HUES48 (cell line): ENCODE data around the gene ARMC12.
"Not testable (repeated sequence)": the region's sequence is repeated elsewhere in the genome, so short reads cannot be mapped to it uniquely, and the experiment has no call there.

ENCODE experiments used
- H3K27ac ChIP-seq: one replicate; pipeline ENCODE4 v1.7.0; 2013; ENCODE audit warnings: low read depth, low read length, inconsistent platforms
- H3K27me3 ChIP-seq: 2 replicates; pipeline ENCODE4 v1.6.1; 2013; ENCODE audit warnings: mild to moderate bottlenecking, low read length; ENCODE audit not compliant: control insufficient read depth, insufficient read depth
- H3K36me3 ChIP-seq: 2 replicates; pipeline ENCODE4 v1.6.1; 2013; ENCODE audit warnings: low read length; ENCODE audit not compliant: control insufficient read depth, insufficient read depth
- H3K4me1 ChIP-seq: 2 replicates; pipeline ENCODE4 v1.6.1; 2013; ENCODE audit warnings: mild to moderate bottlenecking, low read length; ENCODE audit not compliant: control insufficient read depth, insufficient read depth
- H3K4me3 ChIP-seq: 2 replicates; pipeline ENCODE4 v1.5.1; 2013; ENCODE audit warnings: mild to moderate bottlenecking, low read depth, low read length
- H3K9ac ChIP-seq: 2 replicates; pipeline ENCODE4 v1.6.1; 2013; ENCODE audit warnings: mild to moderate bottlenecking, low read depth, low read length, moderate library complexity
- H3K9me3 ChIP-seq: 2 replicates; pipeline ENCODE4 v1.6.1; 2013; ENCODE audit warnings: low read length; ENCODE audit not compliant: control insufficient read depth, insufficient read depth

The ARMC12 gene

GRCh38 chr6:35736982-35737412 lies at the start of gene ARMC12:
TSS of gene ARMC12 (plus strand) at chr6:35737032. CDS start at chr6:35737109, 77 bp downstream.
- Histone ChIP-seq H3K4me1 (peaks cover 47% of the 10 kb centered on the region), H3K36me3 (no peaks in the 10 kb centered on the region), H3K9me3 (no peaks in the 10 kb centered on the region), H3K27ac (no peak within 1 kb of the TSS), H3K27me3 (no peaks in the 10 kb centered on the region), H3K4me3 (no peak within 1 kb of the TSS), H3K9ac (no peak within 1 kb of the TSS)

- Histone ChIP-seq H3K9ac (no peak overlapping the region; the same call in 1 of the 2 replicates), H3K27ac (no peak overlapping the region), H3K36me3 (no peaks in the 10 kb centered on the region), H3K4me1 (peaks cover 8% of the 10 kb centered on the region), H3K4me3 (peak overlapping the region; percentile 76), H3K27me3 (peaks cover 17% of the 10 kb centered on the region), H3K9me3 (no peaks in the 10 kb centered on the region)
Measured at GRCh38 chr6:35687658-35688604, 48.9 kb upstream of the ARMC12 start.

GRCh38 chr6:35688605-35689322 lies 48.1 kb upstream of the ARMC12 start, which contains the start of gene FKBP5:
TSS of gene FKBP5 (minus strand) at chr6:35688915. CDS start at chr6:35642824, 46,091 bp downstream.
- H3K27me3 ChIP-seq = peaks cover 17% of the 10 kb centered on the region
- no peak within 1 kb of the TSS; the same call in 1 of the 2 replicates for H3K9ac ChIP-seq
- peak within 1 kb of the TSS; percentile 76 for H3K4me3 ChIP-seq
- H3K4me1 ChIP-seq = peaks cover 8% of the 10 kb centered on the region
- H3K27ac ChIP-seq = peak within 1 kb of the TSS; percentile 35
- no peaks in the 10 kb centered on the region for H3K36me3 ChIP-seq
- H3K9me3 ChIP-seq = no peaks in the 10 kb centered on the region

- not testable (repeated sequence) for H3K4me1 ChIP-seq, H3K4me3 ChIP-seq, H3K9ac ChIP-seq, H3K9me3 ChIP-seq, H3K36me3 ChIP-seq, H3K27ac ChIP-seq
- H3K27me3 ChIP-seq = peaks cover 17% of the 10 kb centered on the region
Measured at GRCh38 chr6:35690006-35690405, 46.8 kb upstream of the ARMC12 start.

- H3K36me3 ChIP-seq = no peaks in the 10 kb centered on the region
- H3K4me3 ChIP-seq = no peak overlapping the region
- H3K9me3 ChIP-seq = no peaks in the 10 kb centered on the region
- no peak overlapping the region for H3K27ac ChIP-seq
- H3K9ac ChIP-seq = no peak overlapping the region
- peaks cover 8% of the 10 kb centered on the region for H3K4me1 ChIP-seq
- H3K27me3 ChIP-seq = peaks cover 17% of the 10 kb centered on the region
Measured at GRCh38 chr6:35690484-35690883, 46.3 kb upstream of the ARMC12 start.

GRCh38 chr6:35691027-35691824 lies 45.6 kb upstream of the ARMC12 start:
- Histone ChIP-seq H3K36me3 (no peaks in the 10 kb centered on the region), H3K27me3 (peaks cover 17% of the 10 kb centered on the region), H3K27ac (no peak overlapping the region), H3K4me1 (peaks cover 8% of the 10 kb centered on the region), H3K9ac (no peak overlapping the region), H3K9me3 (no peaks in the 10 kb centered on the region), H3K4me3 (no peak overlapping the region)

GRCh38 chr6:35694462-35694861 lies 42.4 kb upstream of the ARMC12 start:
- H3K36me3 ChIP-seq = no peaks in the 10 kb centered on the region
- H3K9ac ChIP-seq = no peak overlapping the region
- H3K9me3 ChIP-seq = no peaks in the 10 kb centered on the region
- H3K27ac ChIP-seq = no peak overlapping the region
- H3K4me1 ChIP-seq = no peaks in the 10 kb centered on the region
- H3K27me3 ChIP-seq = no peaks in the 10 kb centered on the region
- H3K4me3 ChIP-seq = no peak overlapping the region

GRCh38 chr6:35698430-35698829 lies 38.4 kb upstream of the ARMC12 start:
- H3K9me3 ChIP-seq, H3K9ac ChIP-seq, H3K4me1 ChIP-seq, H3K27ac ChIP-seq, H3K27me3 ChIP-seq, H3K4me3 ChIP-seq, H3K36me3 ChIP-seq: not testable (repeated sequence)

- no peaks in the 10 kb centered on the region for H3K4me1 ChIP-seq
- no peak overlapping the region for H3K27ac ChIP-seq
- H3K36me3 ChIP-seq = no peaks in the 10 kb centered on the region
- H3K9me3 ChIP-seq = no peaks in the 10 kb centered on the region; the same call in 1 of the 2 replicates
- no peaks in the 10 kb centered on the region for H3K27me3 ChIP-seq
- H3K9ac ChIP-seq = no peak overlapping the region
- no peak overlapping the region for H3K4me3 ChIP-seq
Measured at GRCh38 chr6:35698858-35699257, 38.0 kb upstream of the ARMC12 start.

- H3K36me3 ChIP-seq = no peaks in the 10 kb centered on the region
- no peak overlapping the region for H3K9ac ChIP-seq
- H3K4me3 ChIP-seq = no peak overlapping the region
- no peaks in the 10 kb centered on the region for H3K27me3 ChIP-seq
- no peaks in the 10 kb centered on the region; the same call in 1 of the 2 replicates for H3K9me3 ChIP-seq
- no peak overlapping the region for H3K27ac ChIP-seq
- no peaks in the 10 kb centered on the region for H3K4me1 ChIP-seq
Measured at GRCh38 chr6:35703554-35703953, 33.3 kb upstream of the ARMC12 start.
